NCI-H2196 (cell line): ENCODE data around the gene PRRG2.

Experiments
- DNase-seq: peaks from one replicate; lab custom pipeline; 2025; ENCODE audit not compliant: unreplicated experiment; lab: John Stamatoyannopoulos, UW

The PRRG2 gene

GRCh38 chr19:49587227-49587626 lies 6.1 kb downstream of the PRRG2 start:
- DNase-seq: no peak

- no peak for DNase-seq
Observed at GRCh38 chr19:49588365-49589122, 7.4 kb downstream of the PRRG2 start.

- no peak for DNase-seq
Observed at GRCh38 chr19:49589502-49589905, 8.4 kb downstream of the PRRG2 start.

- peak; percentile 95 for DNase-seq
Observed at GRCh38 chr19:49590071-49590970, 9.2 kb downstream of the PRRG2 start.

GRCh38 chr19:49590971-49591730 lies 10.0 kb downstream of the PRRG2 start, which contains the start of gene PRR12:
Gene PRR12 (plus strand): TSS chr19:49591182. CDS start chr19:49591655, 473 bp downstream.
- DNase-seq: peak; percentile 58

GRCh38 chr19:49591731-49592485 lies 10.8 kb downstream of the PRRG2 start:
- peak; percentile 45 for DNase-seq

GRCh38 chr19:49592486-49593232 lies 11.5 kb downstream of the PRRG2 start:
- DNase-seq: peak; percentile 45

- peak; percentile 90 for DNase-seq
Observed at GRCh38 chr19:49593233-49594113, 12.4 kb downstream of the PRRG2 start.

- DNase-seq: no peak
Observed at GRCh38 chr19:49594157-49594992, 13.3 kb downstream of the PRRG2 start.

GRCh38 chr19:49594993-49595818 lies 14.1 kb downstream of the PRRG2 start:
- DNase-seq: no peak

GRCh38 chr19:49595819-49596404 lies 14.8 kb downstream of the PRRG2 start:
- DNase-seq: no peak

- no peak for DNase-seq
Observed at GRCh38 chr19:49596407-49596806, 15.3 kb downstream of the PRRG2 start.

- no peak for DNase-seq
Observed at GRCh38 chr19:49596954-49597702, 16.0 kb downstream of the PRRG2 start.

GRCh38 chr19:49597703-49597974 lies 16.5 kb downstream of the PRRG2 start:
- DNase-seq: no peak

- DNase-seq: no peak
Observed at GRCh38 chr19:49599378-49600295, 18.5 kb downstream of the PRRG2 start.
